ENCODE results near the gene MPO. TPM values are rescaled to one million over a fixed set of nuclear protein-coding genes. Genes with fewer than 3 reads are reported as not detected.

The MPO gene
- total RNA-seq, 4 donors from 2014 or later, result not detected

DNA sequence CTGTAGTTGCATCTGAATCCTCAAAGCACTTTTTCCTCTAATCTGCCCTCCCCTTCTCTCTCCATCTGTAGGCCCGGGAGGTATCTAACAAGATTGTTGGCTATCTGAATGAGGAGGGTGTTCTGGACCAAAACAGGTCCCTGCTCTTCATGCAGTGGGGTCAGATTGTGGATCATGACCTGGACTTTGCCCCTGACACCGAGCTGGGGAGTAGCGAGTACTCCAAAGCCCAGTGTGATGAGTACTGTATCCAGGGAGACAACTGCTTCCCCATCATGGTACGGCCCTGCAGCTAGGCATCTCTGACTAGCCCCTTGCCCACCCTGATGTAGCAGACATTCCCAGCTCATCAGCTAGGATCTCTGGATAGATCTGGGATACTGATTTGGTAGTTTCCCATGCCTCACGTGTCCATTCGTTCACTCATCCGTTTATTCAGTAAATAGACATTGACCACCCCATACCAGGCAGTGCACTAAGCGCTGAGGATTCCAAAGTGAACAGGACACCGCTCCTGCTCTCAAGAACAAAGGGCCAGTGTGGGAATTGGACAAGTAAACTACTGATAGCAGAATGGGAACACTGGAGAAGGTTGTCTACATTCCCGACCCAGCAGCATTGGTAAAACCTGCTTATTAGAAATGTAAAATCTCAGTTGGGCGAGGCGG, 30.3 kb downstream of the MPO start:
- H3K4me3 ChIP-seq, result no peak overlapping the region
- no peak for DNase-seq (ENCODE audit: low spot score in 2 of 2)
- H3K4me1 ChIP-seq, result peaks cover 15% of the 10 kb centered on the region
- no peaks in the 10 kb centered on the region for H3K9me3 ChIP-seq
- H3K27ac ChIP-seq, result no peak overlapping the region
- H3K27me3 ChIP-seq, result peaks cover 45% of the 10 kb centered on the region
- 92% methylated on average over 10 of the region's 12 CpGs for WGBS
- no peak for TF ChIP-seq POLR2A (IDR thresholded peaks at IDR 0.05)
- H3K36me3 ChIP-seq, result no peaks in the 10 kb centered on the region

DNA sequence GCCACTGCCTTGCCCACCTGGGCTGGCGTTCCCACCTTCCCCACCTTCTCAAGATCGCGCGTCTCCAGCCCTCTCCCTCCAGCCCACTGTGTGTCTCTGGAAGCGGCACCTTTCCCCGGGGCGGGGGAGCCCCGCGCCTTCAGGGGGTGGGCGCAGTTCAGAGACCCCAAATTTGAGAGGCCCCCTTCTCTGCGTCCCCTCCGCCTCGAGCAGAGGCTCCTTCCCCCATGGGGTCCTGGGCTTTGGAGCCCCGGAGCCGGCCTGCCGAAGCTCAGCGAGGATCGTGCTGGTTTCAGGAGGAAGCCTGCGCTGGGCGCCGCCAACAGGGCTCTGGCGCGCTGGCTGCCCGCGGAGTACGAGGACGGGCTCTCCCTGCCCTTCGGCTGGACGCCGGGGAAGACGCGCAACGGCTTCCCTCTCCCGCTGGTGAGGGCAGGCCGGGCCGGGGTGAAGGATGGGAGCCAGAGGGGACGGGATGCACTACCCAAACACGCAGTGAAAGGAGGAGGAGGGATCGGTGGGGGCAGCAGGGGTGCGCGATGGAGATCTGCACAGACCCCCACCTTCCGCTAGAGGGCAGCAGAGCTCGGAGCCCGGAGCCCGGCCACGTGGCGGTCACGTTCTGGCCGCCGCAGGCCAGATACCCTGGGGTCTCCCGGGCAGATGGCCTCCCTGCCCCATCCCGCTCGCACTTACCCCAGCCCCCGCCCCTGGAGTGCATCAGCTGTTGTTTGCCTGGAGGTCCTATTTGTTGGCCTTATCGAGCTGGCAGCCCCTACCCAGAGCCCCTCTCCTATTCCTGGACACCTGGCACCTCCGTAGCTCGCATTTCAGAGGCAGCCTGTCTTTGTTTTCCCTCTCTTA, 31.2 kb downstream of the MPO start:
- Histone ChIP-seq H3K27ac (no peak overlapping the region), H3K4me3 (peak overlapping the region; percentile 55), H3K4me1 (peaks cover 15% of the 10 kb centered on the region), H3K36me3 (no peaks in the 10 kb centered on the region), H3K9me3 (no peaks in the 10 kb centered on the region), H3K27me3 (peaks cover 45% of the 10 kb centered on the region)
- TF ChIP-seq EP300 (IDR thresholded peaks at IDR 0.05) (no peak), CTCF (IDR thresholded peaks at IDR 0.05) (peak; percentile 60 to 93)
- 15% methylated on average over 14 of the region's 57 CpGs for WGBS
- peak; percentile 76 to 86 for DNase-seq (ENCODE audit: low spot score in 2 of 2)

DNA sequence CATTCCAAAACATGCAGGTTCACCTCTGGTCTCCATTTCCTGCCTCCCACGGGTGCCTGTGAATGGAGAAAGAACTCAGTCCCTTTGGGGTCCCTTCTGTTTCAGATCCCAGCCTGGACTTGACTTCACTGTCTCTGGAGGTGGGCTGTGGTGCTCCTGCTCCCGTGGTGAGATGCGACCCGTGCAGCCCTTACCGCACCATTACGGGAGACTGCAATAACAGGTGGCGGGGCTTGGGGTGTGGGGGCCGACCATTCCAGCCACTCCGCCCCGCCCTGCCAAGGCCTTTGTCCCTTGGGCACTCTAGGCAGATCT, 31.8 kb downstream of the MPO start:
- no peak for TF ChIP-seq POLR2AphosphoS5 (IDR thresholded peaks at IDR 0.05)
- no peak for TF ChIP-seq POLR2A (IDR thresholded peaks at IDR 0.05)
- TF ChIP-seq CTCF (IDR thresholded peaks at IDR 0.05), result no peak
- no peak for TF ChIP-seq EP300 (IDR thresholded peaks at IDR 0.05)
- no peak for DNase-seq (ENCODE audit: low spot score in 2 of 2)
- WGBS, result 19% methylated on average over 10 of the region's 10 CpGs
- H3K27me3 ChIP-seq, result peaks cover 43% of the 10 kb centered on the region
- H3K4me1 ChIP-seq, result peaks cover 15% of the 10 kb centered on the region
- no peaks in the 10 kb centered on the region for H3K9me3 ChIP-seq
- H3K27ac ChIP-seq, result no peak overlapping the region
- peak overlapping the region; percentile 55 for H3K4me3 ChIP-seq
- no peaks in the 10 kb centered on the region for H3K36me3 ChIP-seq

- WGBS, result 89% methylated on average over 6 of the region's 10 CpGs
- peaks cover 15% of the 10 kb centered on the region for H3K4me1 ChIP-seq
- no peak for DNase-seq (ENCODE audit: low spot score in 2 of 2)
- H3K9me3 ChIP-seq, result no peaks in the 10 kb centered on the region
- no peak for TF ChIP-seq EP300 (IDR thresholded peaks at IDR 0.05)
- TF ChIP-seq CTCF (IDR thresholded peaks at IDR 0.05), result no peak
- TF ChIP-seq POLR2AphosphoS5 (IDR thresholded peaks at IDR 0.05), result no peak
- H3K4me3 ChIP-seq, result no peak overlapping the region
- H3K27ac ChIP-seq, result no peak overlapping the region
- peaks cover 46% of the 10 kb centered on the region for H3K27me3 ChIP-seq
- no peaks in the 10 kb centered on the region for H3K36me3 ChIP-seq
Observed at GRCh38 chr17:58247511-58248363, 33.0 kb downstream of the MPO start.

GRCh38 chr17:58246781-58247180, 34.0 kb downstream of the MPO start:
- 76% methylated on average over 1 of the region's 1 CpG for WGBS
- no peak overlapping the region for H3K4me3 ChIP-seq
- no peak for TF ChIP-seq CTCF (IDR thresholded peaks at IDR 0.05)
- no peak for TF ChIP-seq EP300 (IDR thresholded peaks at IDR 0.05)
- TF ChIP-seq POLR2A (IDR thresholded peaks at IDR 0.05), result no peak
- TF ChIP-seq POLR2AphosphoS5 (IDR thresholded peaks at IDR 0.05), result no peak
- H3K9me3 ChIP-seq, result no peaks in the 10 kb centered on the region
- DNase-seq (ENCODE audit: low spot score in 2 of 2), result no peak
- H3K27me3 ChIP-seq, result peaks cover 46% of the 10 kb centered on the region
- H3K27ac ChIP-seq, result no peak overlapping the region
- peaks cover 19% of the 10 kb centered on the region for H3K4me1 ChIP-seq
- H3K36me3 ChIP-seq, result no peaks in the 10 kb centered on the region
